Astrocyte (in vitro differentiated cells and primary cell): ENCODE results near the gene VAT1L. TPM values are rescaled to one million over a fixed set of nuclear protein-coding genes. Genes with fewer than 3 reads are reported as not detected.

ENCODE experiments used
- DNase-seq: peaks from one replicate; pipeline ENCODE4 v3.0.0-alpha.2; 2010; ENCODE audit warnings: low read depth
- FAIRE-seq: peaks from 2 replicates; lab custom pipeline; 2011; peaks lifted over from hg19 to GRCh38; lab: Jason Lieb, UNC
- H2AFZ ChIP-seq: 2 replicates; pipeline ENCODE4 v1.6.0; 2012; ENCODE audit warnings: low read depth, low read length, inconsistent platforms
- H3K27ac ChIP-seq: 2 replicates; pipeline ENCODE4 v1.5.1; 2011; ENCODE audit warnings: low read depth, low read length, inconsistent platforms
- H3K27me3 ChIP-seq: 2 replicates; pipeline ENCODE4 v1.6.0; 2011; ENCODE audit warnings: low read length, inconsistent platforms; ENCODE audit not compliant: insufficient read depth
- H3K36me3 ChIP-seq: 2 replicates; pipeline ENCODE4 v1.5.1; 2011; ENCODE audit warnings: low read length, inconsistent platforms; ENCODE audit not compliant: insufficient read depth
- H3K4me1 ChIP-seq: 2 replicates; pipeline ENCODE4 v1.5.1; 2011; ENCODE audit warnings: low read length, inconsistent platforms; ENCODE audit not compliant: insufficient read depth
- H3K4me2 ChIP-seq: 2 replicates; pipeline ENCODE4 v1.6.0; 2012; ENCODE audit warnings: low read length, inconsistent platforms
- H3K4me3 ChIP-seq: 2 replicates; pipeline ENCODE4 v1.5.1; 2011; ENCODE audit warnings: low read depth, mild to moderate bottlenecking, low read length, inconsistent platforms; ENCODE audit not compliant: insufficient read depth
- H3K79me2 ChIP-seq: 2 replicates; pipeline ENCODE4 v1.6.0; 2012; ENCODE audit warnings: mild to moderate bottlenecking, low read length, inconsistent platforms; ENCODE audit not compliant: insufficient read depth
- H3K9ac ChIP-seq: 2 replicates; pipeline ENCODE4 v1.6.0; 2012; ENCODE audit warnings: mild to moderate bottlenecking, low read length, inconsistent platforms
- H3K9me3 ChIP-seq: 2 replicates; pipeline ENCODE4 v1.5.1; 2012; ENCODE audit warnings: low read depth, mild to moderate bottlenecking, low read length, inconsistent platforms; ENCODE audit not compliant: insufficient read depth
- H4K20me1 ChIP-seq: 2 replicates; pipeline ENCODE4 v1.6.0; 2012; ENCODE audit warnings: low read length, inconsistent platforms; ENCODE audit not compliant: insufficient read depth
- H3K27ac Mint-ChIP-seq: one replicate; pipeline ENCODE4 v1.8.0; 2021; ENCODE audit warnings: mild to moderate bottlenecking, mixed read lengths; ENCODE audit not compliant: unreplicated experiment
- H3K27me3 Mint-ChIP-seq: one replicate; pipeline ENCODE4 v1.8.0; 2021; ENCODE audit warnings: low read depth, mixed read lengths; ENCODE audit not compliant: unreplicated experiment
- H3K36me3 Mint-ChIP-seq: one replicate; pipeline ENCODE4 v1.8.0; 2021; ENCODE audit warnings: low read depth, mixed read lengths; ENCODE audit not compliant: unreplicated experiment
- H3K4me1 Mint-ChIP-seq: one replicate; pipeline ENCODE4 v1.8.0; 2021; ENCODE audit warnings: low read depth, mixed read lengths; ENCODE audit not compliant: unreplicated experiment
- H3K4me3 Mint-ChIP-seq: one replicate; pipeline ENCODE4 v1.8.0; 2021; ENCODE audit warnings: mild to moderate bottlenecking, moderate library complexity, mixed read lengths; ENCODE audit not compliant: unreplicated experiment
- H3K9me3 Mint-ChIP-seq: one replicate; pipeline ENCODE4 v1.8.0; 2021; ENCODE audit warnings: mild to moderate bottlenecking, mixed read lengths; ENCODE audit not compliant: unreplicated experiment
- EZH2 ChIP-seq: IDR thresholded peaks from 2 replicates; pipeline ENCODE4 v1.6.1; 2012; ENCODE audit warnings: mild to moderate bottlenecking, low read length, inconsistent platforms; ENCODE audit not compliant: insufficient read depth
- total RNA-seq: library from RNA; stranded (reverse); gene quantifications from 2 replicates; pipeline ENCODE4 v1.2.1, GENCODE V29; 2021
- TF ChIP-seq, protein P1 (sequence below): IDR thresholded peaks from 2 replicates; pipeline ENCODE4 v1.5.1; 2011; ENCODE audit warnings: low read depth, mild to moderate bottlenecking, inconsistent platforms, low read length, moderate library complexity; ENCODE audit not compliant: insufficient read depth

VAT1L gene
- total RNA-seq, 1 donor from 2014 or later: 3.3 TPM

DNA sequence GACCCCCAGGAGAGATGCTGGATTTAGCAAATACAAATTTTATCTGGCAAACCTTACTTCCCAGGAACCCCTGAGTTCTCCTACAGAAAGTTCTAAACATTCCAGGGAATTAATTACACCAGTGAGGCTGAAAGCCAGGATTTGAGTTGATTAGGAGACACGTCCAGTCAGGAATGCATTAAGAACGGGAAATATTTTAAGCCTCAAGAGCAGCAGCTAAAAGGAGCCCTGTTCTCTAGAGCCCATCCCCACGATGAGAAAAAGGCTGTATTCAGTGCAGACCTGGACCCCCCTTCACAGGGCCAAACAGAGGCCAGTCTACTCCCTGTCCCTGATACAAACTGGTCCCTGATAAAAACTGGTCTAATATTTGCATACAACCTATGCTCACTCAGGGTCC lies 55.0 kb downstream of the VAT1L start:
- Mint-ChIP-seq H3K27ac (no peak overlapping the region), H3K27me3 (peaks cover 9% of the 10 kb centered on the region), H3K4me1 (peaks cover 4% of the 10 kb centered on the region), H3K36me3 (no peaks in the 10 kb centered on the region), H3K4me3 (no peak overlapping the region), H3K9me3 (no peaks in the 10 kb centered on the region)
- H3K9ac ChIP-seq: no peak overlapping the region
- no peak overlapping the region for H2AFZ ChIP-seq
- TF ChIP-seq, protein P1, sequence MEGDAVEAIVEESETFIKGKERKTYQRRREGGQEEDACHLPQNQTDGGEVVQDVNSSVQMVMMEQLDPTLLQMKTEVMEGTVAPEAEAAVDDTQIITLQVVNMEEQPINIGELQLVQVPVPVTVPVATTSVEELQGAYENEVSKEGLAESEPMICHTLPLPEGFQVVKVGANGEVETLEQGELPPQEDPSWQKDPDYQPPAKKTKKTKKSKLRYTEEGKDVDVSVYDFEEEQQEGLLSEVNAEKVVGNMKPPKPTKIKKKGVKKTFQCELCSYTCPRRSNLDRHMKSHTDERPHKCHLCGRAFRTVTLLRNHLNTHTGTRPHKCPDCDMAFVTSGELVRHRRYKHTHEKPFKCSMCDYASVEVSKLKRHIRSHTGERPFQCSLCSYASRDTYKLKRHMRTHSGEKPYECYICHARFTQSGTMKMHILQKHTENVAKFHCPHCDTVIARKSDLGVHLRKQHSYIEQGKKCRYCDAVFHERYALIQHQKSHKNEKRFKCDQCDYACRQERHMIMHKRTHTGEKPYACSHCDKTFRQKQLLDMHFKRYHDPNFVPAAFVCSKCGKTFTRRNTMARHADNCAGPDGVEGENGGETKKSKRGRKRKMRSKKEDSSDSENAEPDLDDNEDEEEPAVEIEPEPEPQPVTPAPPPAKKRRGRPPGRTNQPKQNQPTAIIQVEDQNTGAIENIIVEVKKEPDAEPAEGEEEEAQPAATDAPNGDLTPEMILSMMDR: no peak
- TF ChIP-seq EZH2: no peak
- H3K4me1 ChIP-seq: peaks cover under 1% of the 10 kb centered on the region
- no peaks in the 10 kb centered on the region for H3K9me3 ChIP-seq
- no peaks in the 10 kb centered on the region for H4K20me1 ChIP-seq
- no peaks in the 10 kb centered on the region for H3K79me2 ChIP-seq
- DNase-seq (no peak), FAIRE-seq (no peak)
- H3K36me3 ChIP-seq: no peaks in the 10 kb centered on the region
- no peak overlapping the region for H3K4me2 ChIP-seq
- no peaks in the 10 kb centered on the region for H3K27me3 ChIP-seq
- no peak overlapping the region for H3K4me3 ChIP-seq
- H3K27ac ChIP-seq: no peak overlapping the region

DNA sequence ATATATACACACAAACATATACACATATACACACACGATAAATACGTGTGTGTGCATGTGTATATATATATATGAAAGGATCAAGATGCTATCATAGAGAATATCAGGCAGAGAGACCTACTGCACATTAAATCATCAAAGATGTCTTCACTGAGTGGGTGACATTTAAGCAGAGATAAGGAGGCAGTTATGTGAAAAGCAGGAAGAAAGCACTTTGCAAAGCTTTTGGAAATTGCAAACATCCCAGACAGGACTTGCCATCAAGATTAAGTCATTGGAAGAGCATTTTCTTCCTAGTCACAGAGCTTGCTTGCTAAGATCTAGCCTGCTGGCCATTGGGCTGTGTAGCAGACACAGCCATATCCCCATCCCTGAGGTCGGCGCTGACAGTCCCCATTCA lies 56.4 kb downstream of the VAT1L start:
- H3K4me1 Mint-ChIP-seq: no peaks in the 10 kb centered on the region
- no peak overlapping the region for H3K27ac ChIP-seq
- TF ChIP-seq EZH2: no peak
- TF ChIP-seq, protein P1: no peak
- H3K27me3 ChIP-seq: no peaks in the 10 kb centered on the region
- H2AFZ ChIP-seq: no peak overlapping the region
- FAIRE-seq (no peak), DNase-seq (no peak)
- H3K27me3 Mint-ChIP-seq: peaks cover 6% of the 10 kb centered on the region
- no peak overlapping the region for H3K4me3 Mint-ChIP-seq
- H3K36me3 ChIP-seq: no peaks in the 10 kb centered on the region
- H3K9me3 ChIP-seq: no peaks in the 10 kb centered on the region
- no peaks in the 10 kb centered on the region for H3K4me1 ChIP-seq
- H3K4me3 ChIP-seq: no peak overlapping the region
- H4K20me1 ChIP-seq: no peaks in the 10 kb centered on the region
- no peaks in the 10 kb centered on the region for H3K9me3 Mint-ChIP-seq
- H3K9ac ChIP-seq: no peak overlapping the region
- no peaks in the 10 kb centered on the region for H3K36me3 Mint-ChIP-seq
- no peaks in the 10 kb centered on the region for H3K79me2 ChIP-seq
- H3K27ac Mint-ChIP-seq: no peak overlapping the region
- no peak overlapping the region for H3K4me2 ChIP-seq

DNA sequence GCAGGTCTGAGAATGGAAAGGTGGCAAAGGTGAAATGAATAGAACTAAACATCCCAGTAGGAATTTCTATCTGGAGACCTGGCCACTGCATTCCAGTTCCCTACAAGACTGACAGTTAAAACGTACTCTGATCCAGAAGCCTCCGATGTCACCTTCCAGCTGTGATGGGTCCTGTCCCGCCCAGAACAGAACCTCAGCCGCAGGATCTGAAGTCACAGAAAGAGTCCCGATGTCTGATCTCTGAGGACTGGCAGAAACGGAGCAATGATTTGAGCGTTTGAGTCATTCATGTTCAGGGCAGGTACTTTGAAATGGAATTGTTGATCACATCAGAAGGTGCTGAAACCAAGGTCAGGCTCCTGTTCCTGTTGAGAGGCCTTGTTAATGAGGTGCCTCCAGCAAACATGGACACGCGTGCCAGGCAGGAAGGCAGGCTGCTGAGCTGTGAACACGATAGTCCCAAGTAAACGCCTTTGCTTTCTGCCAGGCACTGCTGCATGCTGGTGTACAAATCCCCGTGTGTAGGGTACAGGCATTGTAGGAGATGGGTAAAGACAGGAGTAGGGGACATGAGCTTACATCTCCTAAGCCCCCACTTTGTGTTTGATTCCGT lies 61.4 kb downstream of the VAT1L start:
- Histone ChIP-seq H3K9ac (no peak overlapping the region), H3K27me3 (no peaks in the 10 kb centered on the region), H3K4me3 (no peak overlapping the region), H4K20me1 (no peaks in the 10 kb centered on the region), H3K36me3 (no peaks in the 10 kb centered on the region), H3K27ac (no peak overlapping the region), H3K79me2 (no peaks in the 10 kb centered on the region), H3K9me3 (no peaks in the 10 kb centered on the region), H3K4me2 (no peak overlapping the region), H2AFZ (no peak overlapping the region), H3K4me1 (peaks cover 22% of the 10 kb centered on the region)
- DNase-seq: no peak
- no peaks in the 10 kb centered on the region for H3K9me3 Mint-ChIP-seq
- no peak for FAIRE-seq
- TF ChIP-seq, protein P1: no peak
- TF ChIP-seq EZH2: no peak
- H3K4me3 Mint-ChIP-seq: no peak overlapping the region
- H3K27ac Mint-ChIP-seq: no peak overlapping the region
- H3K36me3 Mint-ChIP-seq: no peaks in the 10 kb centered on the region
- peaks cover 16% of the 10 kb centered on the region for H3K27me3 Mint-ChIP-seq
- H3K4me1 Mint-ChIP-seq: peaks cover 3% of the 10 kb centered on the region
